HepG2 (cell line): Measurements from ENCODE around the gene HOXB5. TPM values are rescaled to one million over a fixed set of nuclear protein-coding genes. Genes with fewer than 3 reads are reported as not detected.
A peak's percentile ranks its signal among the peaks of the same experiment; 100 is the strongest.

ENCODE experiments used
- ATAC-seq: fragments of 200-7000 bp; cut with Tn5 transposase; 3 replicates; pipeline ENCODE4 v1.9.1; 2020; ENCODE audit warnings: mild to moderate bottlenecking, moderate library complexity
- BruUV-seq: library from RNA; stranded (reverse); fragments of 400-500 nt; replicated peaks from 2 replicates; lab custom pipeline; 2021; lab: Mats Ljungman, UMichigan
- CTCF ChIA-PET: fragments of 300-600 bp; formaldehyde crosslinking; extraction: SDS; loops from one replicate; lab custom pipeline; 2021; ENCODE audit warnings: low total read pairs, inconsistent platforms, low intra/inter-chr PET ratio; lab: Yijun Ruan, JAX
- POLR2A ChIA-PET: fragments of 350-600 bp; sonication (Branson Sonifier 250); formaldehyde crosslinking; loops from one replicate; lab custom pipeline; 2020; ENCODE audit warnings: antibody characterized with exemption, inconsistent platforms; lab: Yijun Ruan, JAX
- DNase-seq: peaks from one replicate; pipeline ENCODE4 v3.0.0-alpha.2; 2015; ENCODE audit warnings: low spot score
- FAIRE-seq: peaks from 3 replicates; lab custom pipeline; 2011; peaks lifted over from hg19 to GRCh38; lab: Jason Lieb, UNC
- H2AFZ ChIP-seq: one replicate; pipeline ENCODE4 v1.6.1; 2011; ENCODE audit warnings: low read length, inconsistent platforms
- H3K27ac ChIP-seq: fragments of 300-600 bp; 3 replicates; pipeline ENCODE4 v1.8.0; 2011; ENCODE audit warnings: mixed run types, mild to moderate bottlenecking, mixed read lengths, low read length, inconsistent platforms; ENCODE audit not compliant: insufficient read depth; ENCODE audit errors: extremely low read length
- H3K27me3 ChIP-seq, 2 experiments: fragments of 200-600 bp in 1 of 2; 2 replicates in 1 of 2; 3 replicates in 1 of 2; pipeline versions ENCODE4 v1.6.0 to v1.8.0; 2011; ENCODE audit warnings: low read length in 2 of 2, mild to moderate bottlenecking in 2 of 2, moderate library complexity in 2 of 2, inconsistent platforms in 1 of 2; ENCODE audit not compliant: insufficient read depth in 2 of 2, control insufficient read depth in 1 of 2
- H3K36me3 ChIP-seq, 2 experiments: fragments of 200-600 bp in 1 of 2; replicated peaks in 1 of 2; 2 replicates in 1 of 2; 3 replicates in 1 of 2; pipeline versions ENCODE4 v1.5.1 to v1.8.0; 2011; ENCODE audit warnings: low read length in 2 of 2, inconsistent platforms in 1 of 2; ENCODE audit not compliant: insufficient read depth in 2 of 2, control insufficient read depth in 1 of 2
- H3K4me1 ChIP-seq: 2 replicates; pipeline ENCODE4 v1.5.1; 2012; ENCODE audit warnings: low read length, inconsistent platforms; ENCODE audit not compliant: insufficient read depth
- H3K4me2 ChIP-seq: 2 replicates; pipeline ENCODE4 v1.6.0; 2011; ENCODE audit warnings: low read depth, low read length, inconsistent platforms
- H3K4me3 ChIP-seq, 3 experiments: fragments of 200-600 bp in 1 of 3; sonication (generic), shearing (Covaris generic) in 1 of 3; replicated peaks in 1 of 3; 2 replicates each; pipeline ENCODE4 v1.5.1; 2011 to 2016; ENCODE audit warnings: low read length in 3 of 3, inconsistent platforms in 2 of 3, low read depth in 2 of 3, mild to moderate bottlenecking in 2 of 3, control low read depth in 1 of 3, mixed read lengths in 1 of 3; ENCODE audit not compliant: insufficient read depth in 1 of 3
- H3K79me2 ChIP-seq: one replicate; pipeline ENCODE4 v1.6.1; 2011; ENCODE audit warnings: low read length, inconsistent platforms; ENCODE audit not compliant: insufficient read depth
- H3K9ac ChIP-seq: 2 replicates; pipeline ENCODE4 v1.6.0; 2011; ENCODE audit warnings: mild to moderate bottlenecking, low read depth, low read length, inconsistent platforms; ENCODE audit not compliant: insufficient read depth
- H3K9me3 ChIP-seq: 2 replicates; pipeline ENCODE4 v1.5.1; 2012; ENCODE audit warnings: mild to moderate bottlenecking, low read length
- H4K20me1 ChIP-seq: 2 replicates; pipeline ENCODE4 v1.6.0; 2011; ENCODE audit warnings: inconsistent platforms, mild to moderate bottlenecking, low read length, moderate library complexity; ENCODE audit not compliant: insufficient read depth
- EZH2 ChIP-seq: conservative IDR thresholded peaks from 2 replicates; pipeline ENCODE4 v1.6.1; 2012; ENCODE audit warnings: mild to moderate bottlenecking, low read depth, low read length, moderate library complexity
- HDAC2 ChIP-seq: sonication (generic); formaldehyde crosslinking; IDR thresholded peaks from 2 replicates; pipeline ENCODE4 v1.4.0; 2020; ENCODE audit warnings: missing genetic modification reagents
- LCORL ChIP-seq, 2 experiments: fragments of 450-650 bp in 1 of 2; sonication (generic) in 1 of 2; formaldehyde crosslinking in 1 of 2; IDR thresholded peaks; 2 replicates each; pipeline versions ENCODE4 v1.5.0 to v1.6.1; 2017 to 2020; ENCODE audit warnings: antibody characterized with exemption in 1 of 2, missing genetic modification reagents in 1 of 2
- MEIS1 ChIP-seq: sonication (generic); formaldehyde crosslinking; IDR thresholded peaks from 2 replicates; pipeline ENCODE4 v1.9.0; 2021; ENCODE audit warnings: mild to moderate bottlenecking, missing genetic modification reagents, moderate library complexity, borderline replicate concordance
- MTA3 ChIP-seq: sonication (generic); formaldehyde crosslinking; IDR thresholded peaks from 2 replicates; pipeline ENCODE4 v1.4.0; 2020; ENCODE audit warnings: missing genetic modification reagents
- MTF1 ChIP-seq: sonication (generic); formaldehyde crosslinking; IDR thresholded peaks from 2 replicates; pipeline ENCODE4 v1.5.0; 2020; ENCODE audit warnings: missing genetic modification reagents
- SOX5 ChIP-seq: IDR thresholded peaks from 2 replicates; pipeline ENCODE4 v1.6.1; 2016; ENCODE audit warnings: borderline replicate concordance
- SRF ChIP-seq: IDR thresholded peaks from 2 replicates; pipeline ENCODE4 v1.6.1; 2011; ENCODE audit warnings: mild to moderate bottlenecking, low read depth, low read length, moderate library complexity
- YY1 ChIP-seq: IDR thresholded peaks from 2 replicates; pipeline ENCODE4 v1.6.1; 2011; ENCODE audit warnings: low read length, low read depth, moderate library complexity, mild to moderate bottlenecking; ENCODE audit not compliant: insufficient read depth, insufficient replicate concordance
- ZBTB38 ChIP-seq: sonication (generic); formaldehyde crosslinking; IDR thresholded peaks from 2 replicates; pipeline ENCODE4 v1.5.1; 2020; ENCODE audit warnings: mild to moderate bottlenecking, missing genetic modification reagents
- ZFP90 ChIP-seq: sonication (generic); formaldehyde crosslinking; IDR thresholded peaks from 2 replicates; pipeline ENCODE4 v1.8.0; 2022; ENCODE audit warnings: missing genetic modification reagents, mild to moderate bottlenecking, inconsistent platforms, borderline replicate concordance
- ZNF335 ChIP-seq: sonication (generic); formaldehyde crosslinking; IDR thresholded peaks from 2 replicates; pipeline ENCODE4 v1.4.0; 2020; ENCODE audit warnings: missing genetic modification reagents
- WGBS: methylation state at CpG from one replicate; pipeline ENCODE4 v1.1.6; 2017; ENCODE audit warnings: low lambda C conversion rate; 5-methylcytosine and 5-hydroxymethylcytosine counted together
- in situ Hi-C: cut with HindIII; loops from 2 replicates; pipeline ENCODE4 v1.10.0; 2017; ENCODE audit warnings: low pct_unique_long_range_greater_than_20kb; ENCODE audit not compliant: extremely low pct_ligation_motif_present
- intact Hi-C: fragments of 100-400 bp; cut with micrococcal nuclease; formaldehyde crosslinking; loops from one replicate; pipeline ENCODE4 v1.10.0; 2022; ENCODE audit not compliant: unreplicated experiment
- polyA plus RNA-seq, 8 experiments: library from polyadenylated mRNA; depleted of rRNA in 3 of 8; stranded (reverse) in 7 of 8; unstranded in 1 of 8; fragments of >200 nt; fragmentation: Illumina TruSeq in 4 of 8; extraction: Trizol in 4 of 8; gene quantifications; 2 replicates each; pipeline versions ENCODE4 v1.2.1 to v1.2.3, GENCODE V29; 2011 to 2016; ENCODE audit warnings: low read depth in 4 of 8, missing spikeins in 1 of 8, mixed read lengths in 1 of 8; ENCODE audit not compliant: insufficient read depth in 1 of 8
- total RNA-seq, 5 experiments: library from RNA; depleted of rRNA; stranded (reverse); fragments of >200 nt; fragmentation: Illumina TruSeq; extraction: Trizol; gene quantifications; 2 replicates each; pipeline ENCODE4 v1.2.3, GENCODE V29; 2016; ENCODE audit warnings: low read depth in 1 of 5
- TF ChIP-seq, protein P1 (sequence below): sonication (generic); formaldehyde crosslinking; IDR thresholded peaks from 2 replicates; pipeline ENCODE4 v1.9.0; 2021; ENCODE audit warnings: missing genetic modification reagents, borderline replicate concordance
- TF ChIP-seq, protein P2 (sequence below): sonication (generic); formaldehyde crosslinking; IDR thresholded peaks from 2 replicates; pipeline ENCODE4 v1.8.0; 2022; ENCODE audit warnings: low read depth, missing genetic modification reagents

HOXB5 gene
- total and polyA plus RNA-seq, 2 of the 13 experiments (the other 11 are each of a cell fraction or from before 2014, with no cell fraction given), result not detected

DNA sequence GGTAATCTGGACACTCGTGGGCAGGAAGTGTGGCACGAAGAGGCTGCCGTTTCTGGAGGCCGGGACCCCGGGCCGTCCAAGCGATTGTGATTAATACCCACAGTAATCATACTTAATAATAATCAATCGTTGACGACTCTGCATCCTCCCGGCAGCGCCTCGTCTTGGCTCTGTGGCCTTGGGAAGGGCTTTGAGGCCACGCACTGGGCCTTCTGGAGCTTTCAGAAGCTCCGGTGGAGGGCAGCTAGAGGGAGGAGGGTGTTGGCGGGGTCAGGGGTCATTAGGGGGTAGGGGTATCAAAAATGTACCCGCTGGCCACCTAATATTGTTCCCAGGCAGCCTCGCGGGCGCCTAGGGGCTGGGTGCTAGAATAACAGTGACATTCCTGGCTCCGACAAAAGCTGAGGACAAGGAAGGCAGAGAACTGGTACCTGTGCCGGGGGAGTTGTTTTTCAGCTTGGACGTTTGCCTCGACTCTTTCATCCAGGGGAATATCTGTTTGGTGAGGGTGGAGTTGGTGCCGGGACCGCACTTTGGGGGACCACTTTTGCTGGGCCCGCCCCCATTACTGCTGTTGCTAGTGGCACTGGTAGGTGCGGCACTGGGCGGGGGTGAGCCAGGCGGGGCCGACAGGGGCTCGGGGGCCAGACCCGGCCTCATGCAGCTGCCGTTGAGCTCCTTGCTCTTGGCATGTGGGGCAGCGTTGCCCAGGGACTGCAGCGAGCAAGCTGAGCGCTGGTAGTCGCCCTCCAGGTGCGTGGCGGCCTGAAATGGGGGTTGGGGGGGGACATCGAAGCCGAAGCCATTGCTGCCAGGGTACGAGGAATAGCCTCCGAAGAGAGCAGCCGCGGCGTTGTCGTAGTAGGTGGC is 41.7 kb downstream of the HOXB5 start:
- H3K4me1 ChIP-seq, result no peaks in the 10 kb centered on the region
- no TSS peak for BruUV-seq
- no peak for FAIRE-seq
- no peaks in the 10 kb centered on the region for H3K36me3 ChIP-seq
- H3K4me2 ChIP-seq, result no peak overlapping the region; the same call in 1 of the 2 replicates
- TF ChIP-seq EZH2 (peak; percentile 45; the same call in 1 of the 2 replicates), HDAC2 (no peak)
- TF ChIP-seq, all 625 proteins: peak for 1
- H3K27ac ChIP-seq, result no peak overlapping the region
- ChIA-PET CTCF (no interaction called here), POLR2A (no interaction called here)
- H3K4me3 ChIP-seq, result no peak overlapping the region
- no peaks in the 10 kb centered on the region for H3K9me3 ChIP-seq
- H3K27me3 ChIP-seq, result peaks cover 18 to 92% of the 10 kb centered on the region in 2 experiments
- H4K20me1 ChIP-seq, result no peaks in the 10 kb centered on the region; the same call in 1 of the 2 replicates
- in situ Hi-C loops, result no loop called here
- no peak overlapping the region for H2AFZ ChIP-seq
- WGBS, result 29% methylated on average over 28 of the region's 47 CpGs
- H3K79me2 ChIP-seq, result no peaks in the 10 kb centered on the region
- ATAC-seq (no peak; the same call in 1 of the 3 replicates), DNase-seq (no peak)
- intact Hi-C loops, result no loop called here
- H3K9ac ChIP-seq, result no peak overlapping the region

DNA sequence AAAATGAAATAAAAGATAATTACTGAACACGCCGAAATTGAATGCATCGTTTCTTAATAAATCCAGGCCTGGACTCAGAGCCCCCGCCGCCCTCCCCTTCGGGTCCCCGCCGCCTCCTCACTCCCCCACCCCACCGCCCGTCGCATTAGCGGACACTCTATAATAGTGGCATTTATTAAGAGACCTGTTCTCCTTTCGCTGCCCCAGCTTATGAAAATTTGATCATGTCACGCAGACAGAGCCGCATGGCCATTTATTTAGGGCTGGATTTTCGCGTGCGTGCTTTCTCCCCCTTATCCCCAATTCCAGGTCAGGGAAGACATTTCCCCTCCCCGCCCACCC is 42.4 kb downstream of the HOXB5 start:
- Histone ChIP-seq H3K27ac (no peak overlapping the region), H3K4me2 (no peak overlapping the region), H3K36me3 (no peaks in the 10 kb centered on the region), H3K27me3 (peaks cover 20 to 92% of the 10 kb centered on the region in 2 experiments), H3K79me2 (no peaks in the 10 kb centered on the region), H2AFZ (no peak overlapping the region), H3K9ac (no peak overlapping the region), H3K9me3 (no peaks in the 10 kb centered on the region), H3K4me1 (no peaks in the 10 kb centered on the region), H4K20me1 (no peaks in the 10 kb centered on the region; the same call in 1 of the 2 replicates), H3K4me3 (no peak overlapping the region)
- POLR2A ChIA-PET, result no interaction called here
- CTCF ChIA-PET, result no interaction called here
- no TSS peak for BruUV-seq
- 48% methylated on average over 19 of the region's 19 CpGs for WGBS
- DNase-seq, result no peak
- intact Hi-C loops (no loop called here), in situ Hi-C loops (no loop called here)
- ATAC-seq, result no peak
- no peak for FAIRE-seq
- TF ChIP-seq MEIS1 (CRISPR knock-in tag) (no peak), ZFP90 (CRISPR knock-in tag) (no peak), ZBTB38 (CRISPR knock-in tag) (no peak), SRF (no peak), MTA3 (CRISPR knock-in tag) (no peak), MTF1 (CRISPR knock-in tag) (no peak), YY1 (no peak), LCORL (IDR thresholded peaks at IDR 0.05) (no peak), LCORL (CRISPR knock-in tag; IDR thresholded peaks at IDR 0.05) (no peak), SOX5 (no peak), ZNF335 (CRISPR knock-in tag) (no peak)
- TF ChIP-seq, protein P1, sequence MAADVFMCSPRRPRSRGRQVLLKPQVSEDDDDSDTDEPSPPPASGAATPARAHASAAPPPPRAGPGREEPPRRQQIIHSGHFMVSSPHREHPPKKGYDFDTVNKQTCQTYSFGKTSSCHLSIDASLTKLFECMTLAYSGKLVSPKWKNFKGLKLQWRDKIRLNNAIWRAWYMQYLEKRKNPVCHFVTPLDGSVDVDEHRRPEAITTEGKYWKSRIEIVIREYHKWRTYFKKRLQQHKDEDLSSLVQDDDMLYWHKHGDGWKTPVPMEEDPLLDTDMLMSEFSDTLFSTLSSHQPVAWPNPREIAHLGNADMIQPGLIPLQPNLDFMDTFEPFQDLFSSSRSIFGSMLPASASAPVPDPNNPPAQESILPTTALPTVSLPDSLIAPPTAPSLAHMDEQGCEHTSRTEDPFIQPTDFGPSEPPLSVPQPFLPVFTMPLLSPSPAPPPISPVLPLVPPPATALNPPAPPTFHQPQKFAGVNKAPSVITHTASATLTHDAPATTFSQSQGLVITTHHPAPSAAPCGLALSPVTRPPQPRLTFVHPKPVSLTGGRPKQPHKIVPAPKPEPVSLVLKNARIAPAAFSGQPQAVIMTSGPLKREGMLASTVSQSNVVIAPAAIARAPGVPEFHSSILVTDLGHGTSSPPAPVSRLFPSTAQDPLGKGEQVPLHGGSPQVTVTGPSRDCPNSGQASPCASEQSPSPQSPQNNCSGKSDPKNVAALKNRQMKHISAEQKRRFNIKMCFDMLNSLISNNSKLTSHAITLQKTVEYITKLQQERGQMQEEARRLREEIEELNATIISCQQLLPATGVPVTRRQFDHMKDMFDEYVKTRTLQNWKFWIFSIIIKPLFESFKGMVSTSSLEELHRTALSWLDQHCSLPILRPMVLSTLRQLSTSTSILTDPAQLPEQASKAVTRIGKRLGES (CRISPR knock-in tag), result no peak
- TF ChIP-seq, protein P2, sequence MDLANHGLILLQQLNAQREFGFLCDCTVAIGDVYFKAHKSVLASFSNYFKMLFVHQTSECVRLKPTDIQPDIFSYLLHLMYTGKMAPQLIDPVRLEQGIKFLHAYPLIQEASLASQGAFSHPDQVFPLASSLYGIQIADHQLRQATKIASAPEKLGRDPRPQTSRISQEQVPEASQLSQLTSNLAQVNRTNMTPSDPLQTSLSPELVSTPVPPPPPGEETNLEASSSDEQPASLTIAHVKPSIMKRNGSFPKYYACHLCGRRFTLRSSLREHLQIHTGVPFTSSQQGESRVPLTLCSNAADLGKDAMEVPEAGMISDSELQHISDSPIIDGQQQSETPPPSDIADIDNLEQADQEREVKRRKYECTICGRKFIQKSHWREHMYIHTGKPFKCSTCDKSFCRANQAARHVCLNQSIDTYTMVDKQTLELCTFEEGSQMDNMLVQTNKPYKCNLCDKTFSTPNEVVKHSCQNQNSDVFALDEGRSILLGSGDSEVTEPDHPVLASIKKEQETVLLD (CRISPR knock-in tag), result no peak
